Measurements from ENCODE around the gene PDZD2. TPM values are rescaled to one million over a fixed set of nuclear protein-coding genes. Genes with fewer than 3 reads are reported as not detected.

PDZD2 gene
- total and polyA plus RNA-seq, 2 experiments from 2014 or later: 8.3 to 16.9 TPM

- Histone ChIP-seq H3K4me1 (ENCODE audit: insufficient read depth) (peaks cover 28% of the 10 kb centered on the region), H3K36me3 (ENCODE audit: insufficient read depth) (no peaks in the 10 kb centered on the region), H3K4me3 (no peak overlapping the region), H3K4me2 (no peak overlapping the region), H3K27me3 (ENCODE audit: insufficient read depth) (no peaks in the 10 kb centered on the region), H3K9me2 (ENCODE audit: insufficient read depth) (no peaks in the 10 kb centered on the region), H3F3A (replicated peaks; ENCODE audit: low read depth) (no peaks in the 10 kb centered on the region), H3K79me2 (replicated peaks; ENCODE audit: insufficient read depth) (no peaks in the 10 kb centered on the region), H2AFZ (no peak overlapping the region), H4K20me1 (replicated peaks; ENCODE audit: insufficient read depth) (no peaks in the 10 kb centered on the region), H3K27ac (ENCODE audit: low read depth) (no peak overlapping the region)
- no peak overlapping the region for H3K27ac Mint-ChIP-seq
- DNase-seq (ENCODE audit: low spot score) (no peak), ATAC-seq (no peak)
- no peak overlapping the region for H3K4me3 Mint-ChIP-seq
- peaks cover 3% of the 10 kb centered on the region for H3K27me3 Mint-ChIP-seq (ENCODE audit: insufficient read depth, low read depth, poor library complexity)
- peaks cover 23% of the 10 kb centered on the region for H3K4me1 Mint-ChIP-seq
- H3K9me3 Mint-ChIP-seq: no peaks in the 10 kb centered on the region
- no peak for TF ChIP-seq CREB1 (CRISPR knock-in tag; IDR thresholded peaks at IDR 0.05; ENCODE audit: low read depth)
- TF ChIP-seq NANOG (IDR thresholded peaks at IDR 0.05; ENCODE audit: borderline replicate concordance): no peak
- TF ChIP-seq EZH2 (IDR thresholded peaks at IDR 0.05; ENCODE audit: low read depth, unreplicated experiment): no peak
- TF ChIP-seq CTCF (conservative IDR thresholded peaks at IDR 0.05; ENCODE audit: low read depth in 2 of 2): no peak
- TF ChIP-seq POLR2AphosphoS5 (IDR thresholded peaks at IDR 0.05; ENCODE audit: low read depth): no peak
- TF ChIP-seq EZH2phosphoT487 (IDR thresholded peaks at IDR 0.05; ENCODE audit: unreplicated experiment): no peak
- TF ChIP-seq ZNF114 (CRISPR knock-in tag; IDR thresholded peaks at IDR 0.05): no peak
- TF ChIP-seq STAT1 (IDR thresholded peaks at IDR 0.05; ENCODE audit: unreplicated experiment): no peak
- TF ChIP-seq ZNF462 (CRISPR knock-in tag; IDR thresholded peaks at IDR 0.05): no peak
- no peak for TF ChIP-seq JUNB (IDR thresholded peaks at IDR 0.05; ENCODE audit: unreplicated experiment)
- no peak for TF ChIP-seq ETS1 (IDR thresholded peaks at IDR 0.05)
- TF ChIP-seq ZNF331 (CRISPR knock-in tag; IDR thresholded peaks at IDR 0.05; ENCODE audit: low read depth): no peak
- TF ChIP-seq REST (IDR thresholded peaks at IDR 0.05; ENCODE audit: unreplicated experiment): no peak
- no peaks in the 10 kb centered on the region for H3K36me3 Mint-ChIP-seq (ENCODE audit: low read depth)
Observed at GRCh38 chr5:31680528-31680927, 41.6 kb downstream of the PDZD2 start.

Data from GM23338 (cell line).